A549 (cell line): ENCODE measurements around the gene PHF20. TPM values are rescaled to one million over a fixed set of nuclear protein-coding genes. Genes with fewer than 3 reads are reported as not detected.
"Not testable (repeated sequence)": the region's sequence is repeated elsewhere in the genome, so short reads cannot be mapped to it uniquely, and the experiment has no call there.

ENCODE experiments used
- ATAC-seq, 2 experiments: fragments of 200-7000 bp in 1 of 2; fragments of >200 bp in 1 of 2; cut with Nextera tagmentation in 1 of 2; cut with Tn5 transposase in 1 of 2; 3 replicates each; pipeline versions ENCODE4 v1.8.0 to v1.9.1; 2018 to 2020; ENCODE audit warnings: mild to moderate bottlenecking in 1 of 2, moderate library complexity in 1 of 2
- CTCF ChIA-PET: fragments of 300-600 bp; sonication (Branson Sonifier 250); formaldehyde crosslinking; extraction: SDS; loops from one replicate; lab custom pipeline; 2021; ENCODE audit warnings: antibody characterized with exemption, inconsistent platforms; lab: Yijun Ruan, JAX
- POLR2A ChIA-PET: fragments of 350-600 bp; formaldehyde crosslinking; extraction: SDS; loops from one replicate; lab custom pipeline; 2021; ENCODE audit warnings: antibody characterized with exemption, inconsistent platforms; lab: Yijun Ruan, JAX
- DNase-seq, 2 experiments: peaks; one replicate each; pipeline versions ENCODE4 v3.0.0 to v3.0.0-alpha.2; 2011 to 2016; ENCODE audit warnings: low read depth in 1 of 2, low spot score in 1 of 2
- FAIRE-seq: peaks from 2 replicates; lab custom pipeline; 2011; peaks lifted over from hg19 to GRCh38; lab: Jason Lieb, UNC
- H3K27ac ChIP-seq, 2 experiments: fragments of >200 bp; sonication (Bioruptor Twin); formaldehyde crosslinking; 3 replicates each; pipeline ENCODE4 v1.5.1; 2016 to 2017
- H3K4me1 ChIP-seq: fragments of >200 bp; sonication (Bioruptor Twin); formaldehyde crosslinking; 3 replicates; pipeline ENCODE4 v1.6.1; 2016
- H3K4me2 ChIP-seq: fragments of >200 bp; sonication (Bioruptor Twin); formaldehyde crosslinking; 3 replicates; pipeline ENCODE4 v1.6.1; 2016
- H3K4me3 ChIP-seq: fragments of >200 bp; sonication (Bioruptor Twin); formaldehyde crosslinking; 3 replicates; pipeline ENCODE4 v1.5.1; 2016
- H3K9me3 ChIP-seq: fragments of >200 bp; sonication (Bioruptor Twin); formaldehyde crosslinking; 3 replicates; pipeline ENCODE4 v1.6.1; 2016
- BHLHE40 ChIP-seq: IDR thresholded peaks from 2 replicates; pipeline ENCODE4 v1.6.1; 2012; ENCODE audit warnings: low read depth, low read length, inconsistent platforms
- CBX8 ChIP-seq: fragments of 200-600 bp; sonication (generic); IDR thresholded peaks from 2 replicates; pipeline ENCODE4 v1.6.1; 2016
- CHD2 ChIP-seq: fragments of 150-350 bp; IDR thresholded peaks from 2 replicates; pipeline ENCODE4 v1.6.1; 2014; ENCODE audit warnings: low read length; ENCODE audit not compliant: partially characterized antibody
- CHD4 ChIP-seq: fragments of 200-600 bp; sonication (generic); IDR thresholded peaks from 2 replicates; pipeline ENCODE4 v1.6.1; 2016; ENCODE audit warnings: antibody characterized with exemption, mild to moderate bottlenecking, borderline replicate concordance
- CTCF ChIP-seq: fragments of >200 bp; sonication (Bioruptor Twin); formaldehyde crosslinking; IDR thresholded peaks from 3 replicates; pipeline ENCODE4 v1.5.1; 2016
- E2F6 ChIP-seq: IDR thresholded peaks from 2 replicates; pipeline ENCODE4 v1.6.1; 2012; ENCODE audit warnings: low read depth, borderline replicate concordance
- EHF ChIP-seq: fragments of 250-450 bp; sonication (Bioruptor Pico); IDR thresholded peaks from 2 replicates; pipeline ENCODE4 v1.5.0; 2020; ENCODE audit warnings: mild to moderate bottlenecking
- ELK1 ChIP-seq: fragments of 150-350 bp; IDR thresholded peaks from 2 replicates; pipeline ENCODE4 v1.6.1; 2014; ENCODE audit warnings: low read depth, mild to moderate bottlenecking, low read length
- HDAC2 ChIP-seq: fragments of 200-600 bp; sonication (generic); IDR thresholded peaks from 2 replicates; pipeline ENCODE4 v1.6.1; 2016
- HMGXB4 ChIP-seq: fragments of 250-450 bp; sonication (Bioruptor Pico); IDR thresholded peaks from 2 replicates; pipeline ENCODE4 v1.5.0; 2021; ENCODE audit warnings: mild to moderate bottlenecking, moderate library complexity, borderline replicate concordance
- HOXB5 ChIP-seq: fragments of 250-450 bp; sonication (Bioruptor Pico); IDR thresholded peaks from 2 replicates; pipeline ENCODE4 v1.5.0; 2020; ENCODE audit warnings: mild to moderate bottlenecking, moderate library complexity
- KDM1A ChIP-seq: fragments of 200-600 bp; sonication (generic); IDR thresholded peaks from 2 replicates; pipeline ENCODE4 v1.6.1; 2016; ENCODE audit warnings: low read depth, mild to moderate bottlenecking
- KDM5A ChIP-seq: fragments of 200-600 bp; sonication (generic); IDR thresholded peaks from 2 replicates; pipeline ENCODE4 v1.6.1; 2016; ENCODE audit warnings: antibody characterized with exemption, mild to moderate bottlenecking
- MAX ChIP-seq: IDR thresholded peaks from 2 replicates; pipeline ENCODE4 v1.6.1; 2012
- MAZ ChIP-seq: fragments of 150-350 bp; IDR thresholded peaks from 2 replicates; pipeline ENCODE4 v1.6.1; 2014; ENCODE audit warnings: antibody characterized with exemption, low read depth, low read length, borderline replicate concordance
- MYC ChIP-seq: IDR thresholded peaks from 2 replicates; pipeline ENCODE4 v1.6.1; 2012; ENCODE audit warnings: mild to moderate bottlenecking, inconsistent platforms, low read length, improper control_type of control experiment, borderline replicate concordance
- NFE2L2 ChIP-seq: fragments of 150-350 bp; conservative IDR thresholded peaks from 2 replicates; pipeline ENCODE4 v1.6.1; 2014; ENCODE audit warnings: low read length
- NR3C1 ChIP-seq: fragments of >200 bp; sonication (Bioruptor Twin); formaldehyde crosslinking; IDR thresholded peaks from 3 replicates; pipeline ENCODE4 v1.6.1; 2017
- POLR2A ChIP-seq: IDR thresholded peaks from 2 replicates; pipeline ENCODE4 v1.6.1; 2012; ENCODE audit warnings: mild to moderate bottlenecking, low read length
- RAD21 ChIP-seq, 2 experiments: fragments of >200 bp in 1 of 2; sonication (Bioruptor Twin) in 1 of 2; formaldehyde crosslinking in 1 of 2; IDR thresholded peaks in 1 of 2; conservative IDR thresholded peaks in 1 of 2; 2 replicates in 1 of 2; 3 replicates in 1 of 2; pipeline ENCODE4 v1.6.1; 2012 to 2018; ENCODE audit warnings: inconsistent platforms in 1 of 2
- SMC3 ChIP-seq: fragments of >200 bp; sonication (Bioruptor Twin); formaldehyde crosslinking; IDR thresholded peaks from 3 replicates; pipeline ENCODE4 v1.6.1; 2018; ENCODE audit warnings: inconsistent platforms
- TFCP2L1 ChIP-seq: fragments of 250-450 bp; sonication (Bioruptor Pico); IDR thresholded peaks from 2 replicates; pipeline ENCODE4 v1.5.0; 2021; ENCODE audit warnings: mild to moderate bottlenecking
- TP53 ChIP-seq: fragments of 250-450 bp; sonication (Bioruptor Pico); IDR thresholded peaks from 2 replicates; pipeline ENCODE4 v1.5.0; 2021; ENCODE audit warnings: mild to moderate bottlenecking, moderate library complexity
- ZFP36 ChIP-seq: fragments of 450-650 bp; IDR thresholded peaks from 2 replicates; pipeline ENCODE4 v1.6.1; 2014; ENCODE audit warnings: borderline replicate concordance; ENCODE audit not compliant: partially characterized antibody
- ZNF302 ChIP-seq: fragments of 250-450 bp; sonication (Bioruptor Pico); IDR thresholded peaks from 2 replicates; pipeline ENCODE4 v1.9.0; 2021; ENCODE audit warnings: inconsistent platforms, mild to moderate bottlenecking, moderate library complexity
- WGBS: methylation state at CpG from one replicate; pipeline ENCODE4 v1.1.6; 2017; ENCODE audit errors: missing lambda C conversion rate; 5-methylcytosine and 5-hydroxymethylcytosine counted together
- polyA plus RNA-seq, 4 experiments: library from polyadenylated mRNA; depleted of rRNA in 3 of 4; stranded (reverse); fragments of >200 nt; fragmentation: RNase III in 1 of 4; extraction: RNeasy Plus Mini Kit Qiagen cat#74134 plus additional on column Dnase treatment in 1 of 4; gene quantifications; 2 replicates in 3 of 4; 3 replicates in 1 of 4; pipeline ENCODE4 v1.2.3, GENCODE V29; 2011 to 2017

Gene PHF20
- polyA plus RNA-seq, 2 of the 4 experiments (the other 2 are of a cell fraction): 24.0 to 32.8 TPM

GRCh38 chr20:35756404-35756803 lies 15.4 kb upstream of the PHF20 start:
- WGBS: 82% methylated on average over 4 of the region's 4 CpGs
- Histone ChIP-seq H3K4me3 (no peak overlapping the region), H3K4me1 (no peaks in the 10 kb centered on the region), H3K9me3 (no peaks in the 10 kb centered on the region), H3K27ac (no peak overlapping the region)
- ATAC-seq (no peak), FAIRE-seq (no peak)
- CTCF ChIA-PET: interaction anchor here (0.6 to 1.4 kb wide), 5 partner anchors 10 to 46 kb away, joined by 3 to 4 read pairs (median 3); partner anchors contain the start of gene RBM39
- POLR2A ChIA-PET: interaction anchor here (1.6 kb wide), 1 partner anchor 14 kb away, joined by 13 read pairs; the partner anchor contains the start of gene RBM39
- TF ChIP-seq KDM5A (no peak), E2F6 (no peak), POLR2A (no peak), MAZ (no peak), TFCP2L1 (no peak), CTCF (no peak), KDM1A (no peak), MAX (no peak), BHLHE40 (no peak), HMGXB4 (CRISPR knock-in tag) (no peak), HDAC2 (no peak), EHF (CRISPR knock-in tag) (no peak), RAD21 (conservative IDR thresholded peaks at IDR 0.05 in 1 of 2, IDR thresholded peaks at IDR 0.05 in 1 of 2) (no peak), ELK1 (no peak), TP53 (CRISPR knock-in tag) (no peak), CHD4 (no peak), NFE2L2 (no peak)
- TF ChIP-seq, all 56 proteins: peak for 0
- no peak for DNase-seq
- no peak overlapping the region for H3K4me2 ChIP-seq

- Histone ChIP-seq H3K27ac (no peak overlapping the region), H3K4me3 (no peak overlapping the region), H3K9me3 (no peaks in the 10 kb centered on the region), H3K4me2 (no peak overlapping the region), H3K4me1 (no peaks in the 10 kb centered on the region)
- 72% methylated on average over 4 of the region's 4 CpGs for WGBS
- DNase-seq (no peak), ATAC-seq (peak; percentile 30 to 63; a peak in 4 of 6 replicates), FAIRE-seq (no peak)
- CTCF ChIA-PET: interaction anchor here (1.0 kb wide), 1 partner anchor 15 kb away, joined by 4 read pairs; the partner anchor contains the start of gene RBM39
- POLR2A ChIA-PET: no interaction called here
- TF ChIP-seq CBX8: no peak
- no peak for TF ChIP-seq HOXB5 (CRISPR knock-in tag)
- TF ChIP-seq SMC3: no peak
- TF ChIP-seq MYC: no peak
- no peak for TF ChIP-seq CHD2
- TF ChIP-seq ZFP36: no peak
- TF ChIP-seq NR3C1: no peak
- no peak for TF ChIP-seq BHLHE40
- no peak for TF ChIP-seq KDM5A
- no peak for TF ChIP-seq ZNF302 (CRISPR knock-in tag)
Measured at GRCh38 chr20:35757098-35757705, 14.6 kb upstream of the PHF20 start.

- H3K4me2 ChIP-seq, H3K9me3 ChIP-seq, H3K4me1 ChIP-seq, H3K4me3 ChIP-seq, FAIRE-seq, DNase-seq, ATAC-seq, H3K27ac ChIP-seq, POLR2A ChIA-PET: not testable (repeated sequence)
- WGBS: 83% methylated on average over 11 of the region's 11 CpGs
- CTCF ChIA-PET: interaction anchor here (0.8 to 1.1 kb wide), 2 partner anchors 54 to 146 kb away, joined by 3 to 5 read pairs; partner anchors contain the start of gene SPAG4
Measured at GRCh38 chr20:35761548-35761947, 10.3 kb upstream of the PHF20 start.
